ENCODE data around the gene GNG14. TPM values are rescaled to one million over a fixed set of nuclear protein-coding genes. Genes with fewer than 3 reads are reported as not detected.

The GNG14 gene
- total and polyA plus RNA-seq, 10 of the 15 experiments (the other 5 are each of a cell fraction or from before 2014, with no cell fraction given), result not detected

GRCh38 chr19:12722566-12723380 lies 35.0 kb downstream of the GNG14 start (continued):
- TF ChIP-seq IKZF2 (IDR thresholded peaks at IDR 0.05) (peak; percentile 64 to 67), SREBF1 (IDR thresholded peaks at IDR 0.05; ENCODE audit: low read length) (no peak; the same call in 1 of the 2 replicates), CEBPZ (IDR thresholded peaks at IDR 0.05; ENCODE audit: low read depth, low read length) (no peak), FOS (IDR thresholded peaks at IDR 0.05; ENCODE audit: borderline replicate concordance, extremely low read depth, insufficient read length) (peak; percentile 29), SIX5 (IDR thresholded peaks at IDR 0.05; ENCODE audit: low read depth, low read length, severe bottlenecking) (peak; percentile 51), DPF2 (IDR thresholded peaks at IDR 0.05) (0 out of 2 replicates have a peak, but pooled peaks have one; percentile 43)

- BruUV-seq (replicated peaks), result no TSS peak
- peak overlapping the region; percentile 98 for H2AFZ ChIP-seq (ENCODE audit: control insufficient read depth, low read depth, low read length)
- ChIA-PET RAD21 (ENCODE audit: unreplicated experiment) (interaction anchor here (0.6 to 3.3 kb wide), 6 partner anchors 10 to 1347 kb away, joined by 3 to 31 read pairs (median 4); partner anchors contain the start of genes TRIR and ZNF20), POLR2A (interaction anchor here (0.5 to 6.8 kb wide), 8 partner anchors 10 to 69 kb away, joined by 3 to 58 read pairs (median 4); partner anchors contain the start of genes DHPS, GET3, MAN2B1 and TRIR), SMC1A (ENCODE audit: uncharacterized antibody, unreplicated experiment) (interaction anchor here (1.0 to 5.1 kb wide), 3 partner anchors 10 to 14 kb away, joined by 4 to 28 read pairs (median 6); partner anchors contain the start of genes GET3 and TRIR), CTCF (interaction anchor here (0.6 to 5.4 kb wide), 14 partner anchors 10 to 1683 kb away, joined by 3 to 30 read pairs (median 4); partner anchors contain the start of genes GET3 and TRIR)
- ATAC-seq (peak; percentile 7; the same call in 2 of the 3 replicates), FAIRE-seq (no peak), DNase-seq (ENCODE audit: low read depth, low spot score) (no peak)
- H3K9ac ChIP-seq (ENCODE audit: control insufficient read depth, insufficient read depth, low read length), result peak overlapping the region; percentile 81
- intact Hi-C loops (cut with micrococcal nuclease; ENCODE audit: unreplicated experiment) (no loop called here), in situ Hi-C loops (cut with MboI) (no loop called here)
- peak overlapping the region; percentile 90 for H3K4me2 ChIP-seq (ENCODE audit: control insufficient read depth, insufficient read depth)
- 1% methylated on average over 7 of the region's 7 CpGs for WGBS (ENCODE audit: insufficient coverage, insufficient replicate concordance, low lambda C conversion rate, missing lambda C conversion rate)
- H3K9me3 ChIP-seq (replicated peaks; ENCODE audit: control insufficient read depth, insufficient read depth, low read length), result no peaks in the 10 kb centered on the region
- peaks cover 8% of the 10 kb centered on the region; the same call in 1 of the 2 replicates for H3K4me1 ChIP-seq (ENCODE audit: control insufficient read depth, insufficient read depth, low read length)
- no peaks in the 10 kb centered on the region for H3K27me3 ChIP-seq (replicated peaks in 1 of 2; ENCODE audit: control insufficient read depth in 2 of 2, insufficient read depth in 2 of 2, low read length in 1 of 2)
- no peaks in the 10 kb centered on the region; the same call in 1 of the 2 replicates for H4K20me1 ChIP-seq (ENCODE audit: control insufficient read depth, insufficient read depth)
- H3K4me3 ChIP-seq, result peak overlapping the region; percentile 91
- H3K36me3 ChIP-seq (ENCODE audit: control insufficient read depth in 2 of 2, insufficient read depth in 2 of 2, low read length in 1 of 2), result peaks cover 10 to 13% of the 10 kb centered on the region in 2 experiments
- H3K79me2 ChIP-seq (ENCODE audit: control insufficient read depth, insufficient read depth, low read length), result peaks cover 51% of the 10 kb centered on the region
- peak overlapping the region; percentile 81 for H3K27ac ChIP-seq (ENCODE audit: control insufficient read depth, insufficient read depth)
- no peak for TF ChIP-seq TBL1XR1 (IDR thresholded peaks at IDR 0.05; ENCODE audit: low read depth, low read length)
- no peak for TF ChIP-seq KAT2A (conservative IDR thresholded peaks at IDR 0.05; ENCODE audit: control insufficient read depth, low read depth, low read length)
- TF ChIP-seq ZBTB4 (CRISPR knock-in tag; IDR thresholded peaks at IDR 0.05), result no peak
- no peak for TF ChIP-seq BCLAF1 (IDR thresholded peaks at IDR 0.05)
- TF ChIP-seq ZNF207 (IDR thresholded peaks at IDR 0.05; ENCODE audit: borderline replicate concordance), result no peak
- no peak for TF ChIP-seq LARP7 (IDR thresholded peaks at IDR 0.05)
Measured at GRCh38 chr19:12723381-12723640, 35.5 kb downstream of the GNG14 start.
